ENCODE results near the gene PDAP1.
A peak's percentile ranks its signal among the peaks of the same experiment; 100 is the strongest.

DNA sequence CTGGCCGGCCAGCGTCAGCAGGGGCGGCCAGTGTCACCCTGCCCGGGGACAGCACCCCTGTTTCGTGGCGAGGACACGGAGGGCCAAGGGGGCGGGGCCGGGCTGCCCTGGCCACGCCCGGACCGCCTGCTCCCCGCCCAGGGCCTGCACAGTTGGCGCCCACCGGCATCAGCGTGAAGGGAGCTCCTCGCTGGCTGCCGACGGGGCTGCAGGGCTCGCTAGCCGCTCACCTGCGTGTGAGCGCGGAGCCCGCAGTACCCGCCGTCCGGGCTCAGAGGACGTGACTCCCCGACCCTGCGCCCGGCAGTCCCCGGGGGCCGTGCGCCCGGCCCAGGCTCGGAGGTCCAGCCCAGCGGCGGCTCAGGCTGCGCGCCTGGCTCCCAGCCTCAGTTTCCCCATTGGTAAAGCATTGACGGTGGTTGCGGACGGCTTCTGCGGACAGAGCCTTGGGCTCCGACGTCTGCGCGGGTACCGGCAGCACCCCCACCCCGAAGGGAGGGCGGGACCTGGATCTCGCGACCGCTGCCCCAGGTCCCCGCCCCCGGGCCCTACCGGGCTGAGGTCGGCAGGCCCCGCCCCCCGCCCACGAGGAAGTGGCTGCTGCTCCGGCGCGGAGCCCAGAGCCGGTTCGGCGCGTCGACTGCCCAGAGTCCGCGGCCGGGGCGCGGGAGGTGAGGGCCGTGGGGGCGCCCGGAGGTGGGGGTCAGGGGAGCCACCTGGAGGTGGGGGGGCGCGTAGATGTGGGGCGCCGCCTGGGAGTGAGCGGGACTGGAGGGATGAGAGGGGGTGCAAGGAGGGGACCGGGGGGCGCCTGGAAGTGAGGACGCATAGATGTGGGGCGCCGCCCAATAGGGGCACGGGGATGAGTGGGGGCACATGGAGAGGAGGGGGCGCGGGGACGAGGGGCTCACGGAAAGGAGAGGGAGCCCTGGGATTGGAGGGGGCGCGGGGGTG is 34.0 kb downstream of the PDAP1 start, which contains the start of gene ARPC1B:
- TF ChIP-seq, protein P1, sequence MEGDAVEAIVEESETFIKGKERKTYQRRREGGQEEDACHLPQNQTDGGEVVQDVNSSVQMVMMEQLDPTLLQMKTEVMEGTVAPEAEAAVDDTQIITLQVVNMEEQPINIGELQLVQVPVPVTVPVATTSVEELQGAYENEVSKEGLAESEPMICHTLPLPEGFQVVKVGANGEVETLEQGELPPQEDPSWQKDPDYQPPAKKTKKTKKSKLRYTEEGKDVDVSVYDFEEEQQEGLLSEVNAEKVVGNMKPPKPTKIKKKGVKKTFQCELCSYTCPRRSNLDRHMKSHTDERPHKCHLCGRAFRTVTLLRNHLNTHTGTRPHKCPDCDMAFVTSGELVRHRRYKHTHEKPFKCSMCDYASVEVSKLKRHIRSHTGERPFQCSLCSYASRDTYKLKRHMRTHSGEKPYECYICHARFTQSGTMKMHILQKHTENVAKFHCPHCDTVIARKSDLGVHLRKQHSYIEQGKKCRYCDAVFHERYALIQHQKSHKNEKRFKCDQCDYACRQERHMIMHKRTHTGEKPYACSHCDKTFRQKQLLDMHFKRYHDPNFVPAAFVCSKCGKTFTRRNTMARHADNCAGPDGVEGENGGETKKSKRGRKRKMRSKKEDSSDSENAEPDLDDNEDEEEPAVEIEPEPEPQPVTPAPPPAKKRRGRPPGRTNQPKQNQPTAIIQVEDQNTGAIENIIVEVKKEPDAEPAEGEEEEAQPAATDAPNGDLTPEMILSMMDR (IDR thresholded peaks at IDR 0.05; ENCODE audit: control extremely low read depth in 1 of 3, insufficient read depth in 1 of 3, low read depth in 1 of 3, low read length in 3 of 3), result no peak
- TF ChIP-seq POLR2AphosphoS5 (IDR thresholded peaks at IDR 0.05; ENCODE audit: low read depth, low read length) (peak; percentile 24; the same call in 1 of the 2 replicates), POLR2A (IDR thresholded peaks at IDR 0.05; ENCODE audit: control extremely low read depth in 1 of 2, low read depth in 2 of 2, low read length in 2 of 2) (no peak; a peak in 1 of 3 replicates), PHF8 (conservative IDR thresholded peaks at IDR 0.05; ENCODE audit: low read depth, low read length) (peak; percentile 64), FOSL1 (IDR thresholded peaks at IDR 0.05; ENCODE audit: insufficient read depth, low read depth, low read length) (no peak), SIN3A (conservative IDR thresholded peaks at IDR 0.05 in 1 of 2, IDR thresholded peaks at IDR 0.05 in 1 of 2; ENCODE audit: low read depth in 1 of 2, low read length in 2 of 2) (peak in 1 of 2 experiments; percentile 59; a peak in 1 of 4 replicates)
